HepG2 (cell line): Measurements from ENCODE around the gene WNT1. TPM values are rescaled to one million over a fixed set of nuclear protein-coding genes. Genes with fewer than 3 reads are reported as not detected.

Source experiments
- BRF2 ChIP-seq: sonication (generic); formaldehyde crosslinking; IDR thresholded peaks from 2 replicates; pipeline ENCODE4 v1.8.1; 2022; ENCODE audit warnings: mild to moderate bottlenecking, missing genetic modification reagents
- EHMT2 ChIP-seq: fragments of 200-600 bp; sonication (generic); IDR thresholded peaks from 2 replicates; pipeline ENCODE4 v1.7.0; 2017; ENCODE audit warnings: antibody characterized with exemption, low read depth, low read length, borderline replicate concordance
- GATAD1 ChIP-seq: IDR thresholded peaks from 2 replicates; pipeline ENCODE4 v1.6.1; 2016; ENCODE audit warnings: missing genetic modification reagents, missing compliant biosample characterization
- JUN ChIP-seq: sonication (generic); formaldehyde crosslinking; IDR thresholded peaks from 2 replicates; pipeline ENCODE4 v1.4.0; 2020; ENCODE audit warnings: mild to moderate bottlenecking, missing genetic modification reagents
- JUND ChIP-seq: sonication (generic); formaldehyde crosslinking; IDR thresholded peaks from 2 replicates; pipeline ENCODE4 v1.8.0; 2022; ENCODE audit warnings: mild to moderate bottlenecking, missing genetic modification reagents
- MAX ChIP-seq: IDR thresholded peaks from 2 replicates; pipeline ENCODE4 v1.6.1; 2012; ENCODE audit warnings: inconsistent platforms
- NFIC ChIP-seq: IDR thresholded peaks from 2 replicates; pipeline ENCODE4 v1.6.1; 2012; ENCODE audit warnings: mild to moderate bottlenecking, low read length, inconsistent platforms
- SALL1 ChIP-seq: sonication (generic); formaldehyde crosslinking; IDR thresholded peaks from 2 replicates; pipeline ENCODE4 v1.8.0; 2022; ENCODE audit warnings: mild to moderate bottlenecking, missing genetic modification reagents
- STAG1 ChIP-seq: sonication (generic); formaldehyde crosslinking; IDR thresholded peaks from 2 replicates; pipeline ENCODE4 v1.4.0; 2020; ENCODE audit warnings: missing genetic modification reagents
- TIGD3 ChIP-seq: sonication (generic); formaldehyde crosslinking; IDR thresholded peaks from 2 replicates; pipeline ENCODE4 v1.5.1; 2020; ENCODE audit warnings: mild to moderate bottlenecking, missing genetic modification reagents, borderline replicate concordance
- ZBTB33 ChIP-seq: sonication (generic); formaldehyde crosslinking; IDR thresholded peaks from 2 replicates; pipeline ENCODE4 v1.4.0; 2020; ENCODE audit warnings: missing genetic modification reagents
- ZBTB4 ChIP-seq: sonication (generic); formaldehyde crosslinking; IDR thresholded peaks from 2 replicates; pipeline ENCODE4 v1.4.0; 2020; ENCODE audit warnings: missing genetic modification reagents, mild to moderate bottlenecking, borderline replicate concordance
- ZFP1 ChIP-seq: IDR thresholded peaks from 2 replicates; pipeline ENCODE4 v1.6.1; 2016
- ZNF296 ChIP-seq: sonication (generic); formaldehyde crosslinking; conservative IDR thresholded peaks from 2 replicates; pipeline ENCODE4 v1.5.0; 2020; ENCODE audit warnings: mild to moderate bottlenecking, missing genetic modification reagents
- ZNF512 ChIP-seq: sonication (generic); formaldehyde crosslinking; IDR thresholded peaks from 2 replicates; pipeline ENCODE4 v1.4.0; 2020; ENCODE audit warnings: mild to moderate bottlenecking, missing genetic modification reagents
- ZNF839 ChIP-seq: sonication (generic); formaldehyde crosslinking; IDR thresholded peaks from 2 replicates; pipeline ENCODE4 v1.4.0; 2020; ENCODE audit warnings: missing genetic modification reagents, mild to moderate bottlenecking, borderline replicate concordance
- ZSCAN5A ChIP-seq: sonication (generic); formaldehyde crosslinking; IDR thresholded peaks from 2 replicates; pipeline ENCODE4 v1.8.0; 2022; ENCODE audit warnings: mild to moderate bottlenecking, missing genetic modification reagents, borderline replicate concordance
- polyA plus RNA-seq, 8 experiments: library from polyadenylated mRNA; depleted of rRNA in 3 of 8; stranded (reverse) in 7 of 8; unstranded in 1 of 8; fragments of >200 nt; fragmentation: Illumina TruSeq in 4 of 8; extraction: Trizol in 4 of 8; gene quantifications; 2 replicates each; pipeline versions ENCODE4 v1.2.1 to v1.2.3, GENCODE V29; 2011 to 2016; ENCODE audit warnings: low read depth in 4 of 8, missing spikeins in 1 of 8, mixed read lengths in 1 of 8; ENCODE audit not compliant: insufficient read depth in 1 of 8
- total RNA-seq, 5 experiments: library from RNA; depleted of rRNA; stranded (reverse); fragments of >200 nt; fragmentation: Illumina TruSeq; extraction: Trizol; gene quantifications; 2 replicates each; pipeline ENCODE4 v1.2.3, GENCODE V29; 2016; ENCODE audit warnings: low read depth in 1 of 5

WNT1 gene
- total and polyA plus RNA-seq, 2 of the 13 experiments (the other 11 are each of a cell fraction or from before 2014, with no cell fraction given), result not detected

- no peak for TF ChIP-seq ZBTB4
- TF ChIP-seq GATAD1 (CRISPR knock-in tag), result peak; percentile 41; the same call in 1 of the 2 replicates
- no peak for TF ChIP-seq TIGD3 (CRISPR knock-in tag)
- TF ChIP-seq ZNF839 (CRISPR knock-in tag), result no peak
- no peak for TF ChIP-seq BRF2 (CRISPR knock-in tag)
- TF ChIP-seq NFIC, result no peak
- peak; percentile 61 for TF ChIP-seq STAG1 (CRISPR knock-in tag)
- no peak for TF ChIP-seq ZNF512
- TF ChIP-seq EHMT2, result no peak
- 0 out of 2 replicates have a peak, but pooled peaks have one; percentile 14 for TF ChIP-seq ZBTB33 (CRISPR knock-in tag)
- TF ChIP-seq ZNF296 (CRISPR knock-in tag), result 0 out of 2 replicates have a peak, but pooled peaks have one; percentile 18
- TF ChIP-seq ZSCAN5A (CRISPR knock-in tag), result no peak
- no peak for TF ChIP-seq JUND (CRISPR knock-in tag)
- no peak for TF ChIP-seq JUN (CRISPR knock-in tag)
- TF ChIP-seq ZFP1, result no peak
- no peak for TF ChIP-seq SALL1 (CRISPR knock-in tag)
- TF ChIP-seq MAX, result 0 out of 2 replicates have a peak, but pooled peaks have one; percentile 12
Observed at GRCh38 chr12:48996794-48997718, 18.9 kb downstream of the WNT1 start (continued).
